Mucosa of rectum (tissue), 2 donors: ENCODE results near the gene FAM241B.

Source experiments
- H3K27ac ChIP-seq, 2 donors: one replicate each; pipeline ENCODE4 v1.7.0; 2013; ENCODE audit warnings: inconsistent platforms in 2 of 2, low read depth in 2 of 2, low read length in 2 of 2
- H3K27me3 ChIP-seq, 2 donors: one replicate each; pipeline ENCODE4 v1.7.0; 2013; ENCODE audit warnings: low read length in 2 of 2; ENCODE audit not compliant: control insufficient read depth in 2 of 2, insufficient read depth in 2 of 2
- H3K36me3 ChIP-seq, 2 donors: one replicate each; pipeline ENCODE4 v1.7.0; 2013; ENCODE audit warnings: low read length in 2 of 2; ENCODE audit not compliant: control insufficient read depth in 2 of 2, insufficient read depth in 2 of 2
- H3K4me1 ChIP-seq, 2 donors: one replicate each; pipeline ENCODE4 v1.7.0; 2013; ENCODE audit warnings: low read length in 2 of 2, mild to moderate bottlenecking in 1 of 2; ENCODE audit not compliant: control insufficient read depth in 2 of 2, insufficient read depth in 2 of 2
- H3K4me3 ChIP-seq, 2 donors: one replicate each; pipeline ENCODE4 v1.7.0; 2013; ENCODE audit warnings: low read length in 2 of 2
- H3K9ac ChIP-seq, 2 donors: one replicate each; pipeline ENCODE4 v1.7.0; 2013; ENCODE audit warnings: low read length in 2 of 2, low read depth in 1 of 2, mild to moderate bottlenecking in 1 of 2
- H3K9me3 ChIP-seq, 2 donors: one replicate each; pipeline ENCODE4 v1.7.0; 2013; ENCODE audit warnings: low read length in 2 of 2; ENCODE audit not compliant: control insufficient read depth in 2 of 2
- donor health status: healthy.
- donor health status: Normal muscosa, but diverticular disease.

FAM241B gene

DNA sequence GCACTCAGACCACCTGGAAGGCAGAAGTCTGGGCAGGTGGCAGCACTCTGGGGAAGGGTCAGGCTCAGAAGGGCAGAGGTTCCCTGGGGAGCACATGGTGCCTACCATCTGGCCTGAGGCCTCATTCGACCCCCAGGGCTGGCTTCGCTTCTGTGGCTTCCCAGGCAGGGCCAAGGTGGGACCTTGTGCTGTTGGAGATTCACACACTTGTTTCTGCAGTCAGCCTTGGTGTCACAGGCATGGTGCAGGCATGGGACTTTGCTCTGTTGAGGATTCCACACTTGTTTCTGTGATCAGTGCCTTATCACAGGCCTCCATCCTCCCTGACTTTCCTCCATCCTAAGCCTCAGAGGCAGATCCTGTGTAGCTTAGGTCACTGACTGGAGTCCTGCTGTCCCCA, 11.3 kb upstream of the FAM241B start:
- H3K27ac ChIP-seq = no peak overlapping the region

DNA sequence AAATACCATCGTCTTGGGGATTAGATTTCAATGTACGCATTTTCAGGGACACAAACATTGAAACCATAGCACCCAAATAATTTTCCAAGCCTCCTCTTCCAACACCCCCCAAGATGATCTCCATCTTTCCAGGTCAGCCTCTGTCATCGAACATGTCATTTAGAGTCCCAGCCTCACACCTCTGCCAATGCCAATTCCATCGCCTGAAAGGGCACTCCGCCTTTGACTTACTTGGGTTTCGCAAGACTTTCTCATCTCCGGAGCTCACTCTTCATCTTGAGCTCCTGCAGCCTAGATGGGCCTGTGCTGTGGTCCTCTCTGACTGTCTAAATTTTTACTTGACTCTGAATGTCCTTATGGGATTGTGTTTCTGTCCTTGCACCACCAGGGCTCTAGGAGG, 10.4 kb upstream of the FAM241B start:
- no peak overlapping the region for H3K4me3 ChIP-seq
- H3K4me1 ChIP-seq = no peaks in the 10 kb centered on the region
- H3K27me3 ChIP-seq = no peaks in the 10 kb centered on the region
- H3K36me3 ChIP-seq = no peaks in the 10 kb centered on the region
- no peak overlapping the region for H3K9ac ChIP-seq
- no peaks in the 10 kb centered on the region for H3K9me3 ChIP-seq
- H3K27ac ChIP-seq = no peak overlapping the region

More for the DNA sequence above, 11.3 kb upstream of the FAM241B start:
- no peaks in the 10 kb centered on the region for H3K4me1 ChIP-seq
- H3K9ac ChIP-seq = no peak overlapping the region
- H3K4me3 ChIP-seq = no peak overlapping the region
- no peaks in the 10 kb centered on the region for H3K36me3 ChIP-seq
- H3K9me3 ChIP-seq = no peaks in the 10 kb centered on the region
- no peaks in the 10 kb centered on the region for H3K27me3 ChIP-seq

DNA sequence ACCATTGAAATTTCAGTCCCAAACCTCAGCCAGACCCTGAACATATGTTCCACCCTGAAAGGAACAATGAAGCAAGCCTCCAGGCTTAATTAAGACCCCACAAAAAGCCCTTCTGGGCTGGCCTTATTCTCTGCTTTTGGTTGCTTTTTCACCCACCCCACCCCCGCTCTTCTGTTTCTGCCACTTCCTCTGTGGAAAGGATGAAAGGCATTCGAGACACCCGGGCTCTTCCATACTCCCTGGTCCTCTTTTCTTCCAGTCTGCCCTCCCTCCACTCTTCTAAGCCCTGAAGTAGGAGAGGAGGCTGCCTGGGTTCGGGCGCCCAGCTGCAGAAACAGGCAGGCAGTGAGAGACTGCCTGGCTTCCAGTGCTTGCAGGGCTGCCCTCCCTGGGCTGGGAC, 9.4 kb upstream of the FAM241B start:
- Histone ChIP-seq H3K27ac (no peak overlapping the region), H3K9ac (no peak overlapping the region), H3K27me3 (no peaks in the 10 kb centered on the region), H3K4me1 (no peaks in the 10 kb centered on the region), H3K4me3 (no peak overlapping the region), H3K36me3 (no peaks in the 10 kb centered on the region), H3K9me3 (no peaks in the 10 kb centered on the region)

DNA sequence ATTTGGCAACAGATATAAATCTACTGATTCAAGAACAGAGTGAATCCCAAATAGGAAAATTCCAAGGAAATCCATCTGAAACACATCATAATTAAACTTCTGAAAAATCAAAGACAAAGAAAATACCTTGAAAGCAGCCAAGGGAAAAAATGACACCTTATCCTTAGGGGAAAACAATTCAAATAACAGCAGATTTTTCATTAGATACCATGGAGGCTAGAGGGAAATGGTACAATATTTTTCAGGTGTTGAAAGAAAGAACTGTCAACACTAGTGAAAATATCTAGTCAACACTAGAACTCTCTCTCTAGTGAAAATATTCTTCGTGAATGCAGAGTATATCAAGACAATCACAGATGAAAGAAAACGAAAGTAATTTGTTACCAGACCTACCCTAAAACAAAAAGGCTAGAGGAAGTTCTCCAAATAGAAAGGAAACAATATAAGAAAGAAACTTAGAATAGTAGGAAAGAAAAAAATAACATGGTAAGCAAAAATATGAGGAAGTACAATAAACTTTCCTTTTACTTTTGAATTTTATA, 5.7 kb upstream of the FAM241B start:
- Histone ChIP-seq H3K9me3 (no peaks in the 10 kb centered on the region), H3K27ac (no peak overlapping the region), H3K9ac (no peak overlapping the region), H3K27me3 (peaks cover under 1 to 2% of the 10 kb centered on the region in 2 donors), H3K36me3 (no peaks in the 10 kb centered on the region), H3K4me1 (no peaks in the 10 kb centered on the region), H3K4me3 (no peak overlapping the region)

DNA sequence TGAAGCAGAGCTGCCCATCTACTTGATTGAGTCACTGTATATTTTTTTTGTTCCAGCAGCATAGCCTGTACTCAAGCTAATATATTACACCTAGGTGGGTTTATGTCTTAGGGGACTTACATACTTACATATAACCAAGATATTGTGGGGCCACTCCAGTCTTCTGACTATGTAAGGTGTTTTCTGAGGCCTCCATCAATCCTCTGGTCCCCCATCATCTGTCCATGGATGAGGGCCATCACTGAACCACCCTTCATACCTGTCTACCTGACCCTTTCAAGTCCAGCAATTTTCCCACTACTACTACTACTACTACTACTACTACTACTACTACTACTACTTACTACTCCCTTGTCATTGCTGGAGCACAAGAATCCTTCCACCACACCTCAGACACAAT, 3.2 kb upstream of the FAM241B start:
- no peak overlapping the region for H3K4me3 ChIP-seq
- no peak overlapping the region for H3K27ac ChIP-seq
- no peak overlapping the region for H3K9ac ChIP-seq

DNA sequence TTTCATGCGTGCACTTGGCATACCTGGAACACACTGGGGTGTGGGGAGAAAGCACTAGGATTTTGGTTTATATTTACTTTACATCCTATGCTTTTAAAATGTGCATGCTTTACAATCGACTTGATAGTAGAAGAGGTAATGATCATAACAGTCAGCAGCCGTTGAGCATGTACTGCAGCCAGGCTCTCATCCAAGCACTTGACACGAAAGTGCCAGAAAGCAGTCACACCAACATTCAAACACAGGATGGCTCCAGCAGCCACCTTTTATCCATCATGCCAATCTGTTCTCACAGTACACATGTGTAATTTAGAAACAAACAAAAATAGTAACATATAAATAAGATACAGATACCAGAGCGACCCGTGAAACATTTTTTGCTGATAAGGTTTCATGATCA, 1.2 kb upstream of the FAM241B start:
- no peak overlapping the region for H3K4me3 ChIP-seq
- no peaks in the 10 kb centered on the region for H3K36me3 ChIP-seq
- H3K27me3 ChIP-seq = peaks cover 5 to 6% of the 10 kb centered on the region in 2 donors
- H3K9ac ChIP-seq = no peak overlapping the region
- H3K4me1 ChIP-seq = peaks cover 3 to 4% of the 10 kb centered on the region in 2 donors
- no peaks in the 10 kb centered on the region for H3K9me3 ChIP-seq
- H3K27ac ChIP-seq = no peak overlapping the region

More for the DNA sequence above, 3.2 kb upstream of the FAM241B start:
- Histone ChIP-seq H3K9me3 (no peaks in the 10 kb centered on the region), H3K36me3 (no peaks in the 10 kb centered on the region), H3K27me3 (peaks cover 5 to 6% of the 10 kb centered on the region in 2 donors), H3K4me1 (peaks cover 3 to 4% of the 10 kb centered on the region in 2 donors)

DNA sequence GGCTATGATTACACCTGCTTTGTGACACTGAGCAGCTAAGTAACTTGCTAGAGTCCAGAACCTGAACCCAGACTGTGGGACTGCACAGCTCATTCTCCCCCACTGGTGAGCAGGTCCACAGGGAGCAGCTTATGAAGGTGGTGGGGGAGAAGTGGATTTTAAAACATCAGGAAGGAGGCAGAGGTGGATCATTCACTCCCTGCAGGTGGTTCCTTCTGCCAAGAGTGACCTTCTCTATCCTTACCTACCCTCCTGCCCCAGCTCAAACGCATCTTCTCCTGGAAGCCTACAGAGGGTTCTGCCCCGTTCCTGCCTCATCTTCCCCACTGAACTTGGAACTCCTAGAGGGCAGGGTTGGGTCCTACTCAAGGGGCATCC, 539 bp upstream of the FAM241B start:
- H3K27ac ChIP-seq = no peak overlapping the region
- H3K9ac ChIP-seq = no peak overlapping the region
- peak overlapping the region in 1 of 2 donors; percentile 67 for H3K4me3 ChIP-seq

DNA sequence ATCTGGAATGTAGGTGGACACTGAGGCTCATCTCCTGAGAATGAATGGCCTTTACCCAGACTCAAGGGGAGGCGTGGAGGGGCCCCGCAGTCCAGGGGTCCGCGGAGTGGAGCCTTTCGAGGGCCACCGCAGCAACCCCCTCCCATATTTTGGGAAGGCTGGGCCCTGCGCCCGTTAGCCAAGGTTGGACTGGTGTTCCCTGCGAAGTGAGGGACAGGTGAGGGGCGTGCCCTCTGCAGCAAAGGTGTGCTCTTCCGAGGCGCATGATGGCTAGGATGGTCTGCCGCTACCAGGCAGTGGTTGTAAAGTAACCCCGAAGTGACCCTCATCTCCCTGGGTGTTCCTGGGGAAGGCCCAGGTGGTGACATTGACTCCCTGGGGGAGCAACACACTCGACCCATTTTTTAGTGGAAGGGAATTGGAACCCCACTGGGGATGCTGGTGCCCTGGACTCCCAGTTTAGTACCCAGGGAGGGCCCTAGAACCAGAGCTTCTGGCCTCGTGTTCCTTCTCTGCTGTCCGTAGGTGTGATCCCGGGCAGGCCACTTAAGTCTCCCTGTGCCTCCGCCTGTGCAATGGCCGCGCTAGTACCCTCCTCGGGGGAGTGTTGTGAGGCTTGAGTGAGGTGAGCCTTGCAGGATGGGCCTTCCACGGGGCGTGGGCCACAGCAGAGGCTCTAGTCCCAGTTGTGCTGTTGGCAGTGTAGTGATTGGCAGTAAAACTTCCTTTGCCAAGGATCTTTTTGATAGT, 779 bp downstream of the FAM241B start:
- peak overlapping the region; percentile 8 to 71 for H3K9ac ChIP-seq
- no peaks in the 10 kb centered on the region for H3K9me3 ChIP-seq
- H3K27ac ChIP-seq = no peak overlapping the region
- H3K27me3 ChIP-seq = peaks cover 5 to 6% of the 10 kb centered on the region in 2 donors
- H3K36me3 ChIP-seq = no peaks in the 10 kb centered on the region
- H3K4me1 ChIP-seq = peaks cover 3 to 4% of the 10 kb centered on the region in 2 donors
- H3K4me3 ChIP-seq = peak overlapping the region; percentile 52 to 67

More for the DNA sequence above, 539 bp upstream of the FAM241B start:
- Histone ChIP-seq H3K36me3 (no peaks in the 10 kb centered on the region), H3K9me3 (no peaks in the 10 kb centered on the region), H3K4me1 (peaks cover 3 to 4% of the 10 kb centered on the region in 2 donors), H3K27me3 (peaks cover 5 to 6% of the 10 kb centered on the region in 2 donors)

DNA sequence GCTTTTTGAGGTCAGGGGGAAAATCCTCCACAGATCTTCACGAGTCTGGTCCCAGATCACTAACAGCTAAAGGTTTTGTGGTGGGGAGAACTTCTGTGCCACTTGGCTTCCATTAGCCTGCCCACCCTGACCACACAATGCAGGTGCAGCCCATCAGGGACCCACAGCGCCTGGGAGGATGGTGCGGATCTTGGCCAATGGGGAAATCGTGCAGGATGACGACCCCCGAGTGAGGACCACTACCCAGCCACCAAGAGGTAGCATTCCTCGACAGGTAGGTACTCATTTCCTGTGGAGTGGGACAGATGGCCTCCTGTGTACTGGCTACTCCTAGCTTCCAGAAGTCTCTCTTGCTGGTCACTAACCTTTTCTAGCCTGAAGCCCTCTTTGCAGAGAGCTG, 1.5 kb downstream of the FAM241B start:
- H3K27ac ChIP-seq = no peak overlapping the region
- H3K9ac ChIP-seq = no peak overlapping the region
- H3K4me1 ChIP-seq = peaks cover 3 to 4% of the 10 kb centered on the region in 2 donors
- no peaks in the 10 kb centered on the region for H3K9me3 ChIP-seq
- H3K4me3 ChIP-seq = no peak overlapping the region
- H3K36me3 ChIP-seq = no peaks in the 10 kb centered on the region
- peaks cover 5 to 6% of the 10 kb centered on the region in 2 donors for H3K27me3 ChIP-seq

DNA sequence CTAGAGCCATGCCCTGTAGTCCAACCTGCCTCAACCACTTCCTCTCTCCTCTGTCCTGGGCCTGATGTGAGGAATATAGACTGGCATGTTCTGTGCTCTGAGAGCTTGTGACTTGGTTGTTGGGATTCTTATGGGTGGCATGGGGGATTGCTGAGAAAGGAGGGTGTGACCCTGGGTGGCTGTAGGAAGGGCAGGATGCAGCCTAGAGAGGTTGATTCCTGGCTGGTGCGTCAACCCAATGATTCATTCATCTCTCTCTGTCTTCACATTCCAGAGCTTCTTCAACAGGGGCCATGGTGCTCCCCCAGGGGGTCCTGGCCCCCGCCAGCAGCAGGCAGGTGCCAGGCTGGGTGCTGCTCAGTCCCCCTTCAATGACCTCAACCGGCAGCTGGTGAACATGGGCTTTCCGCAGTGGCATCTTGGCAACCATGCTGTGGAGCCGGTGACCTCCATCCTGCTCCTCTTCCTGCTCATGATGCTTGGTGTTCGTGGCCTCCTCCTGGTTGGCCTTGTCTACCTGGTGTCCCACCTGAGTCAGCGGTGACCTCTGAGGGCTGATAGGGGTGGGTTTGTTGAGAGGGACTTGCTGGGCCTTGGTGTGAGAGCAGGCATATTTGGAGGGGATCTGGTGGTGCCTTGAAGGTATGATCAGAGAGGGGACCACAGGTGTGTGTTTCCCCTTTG, 2.6 kb downstream of the FAM241B start:
- Histone ChIP-seq H3K4me1 (peaks cover 3 to 4% of the 10 kb centered on the region in 2 donors), H3K36me3 (no peaks in the 10 kb centered on the region), H3K4me3 (no peak overlapping the region), H3K27me3 (peaks cover 5 to 6% of the 10 kb centered on the region in 2 donors), H3K9me3 (no peaks in the 10 kb centered on the region), H3K9ac (no peak overlapping the region), H3K27ac (no peak overlapping the region)
